ENCODE results near the gene CLEC4M.

DNA sequence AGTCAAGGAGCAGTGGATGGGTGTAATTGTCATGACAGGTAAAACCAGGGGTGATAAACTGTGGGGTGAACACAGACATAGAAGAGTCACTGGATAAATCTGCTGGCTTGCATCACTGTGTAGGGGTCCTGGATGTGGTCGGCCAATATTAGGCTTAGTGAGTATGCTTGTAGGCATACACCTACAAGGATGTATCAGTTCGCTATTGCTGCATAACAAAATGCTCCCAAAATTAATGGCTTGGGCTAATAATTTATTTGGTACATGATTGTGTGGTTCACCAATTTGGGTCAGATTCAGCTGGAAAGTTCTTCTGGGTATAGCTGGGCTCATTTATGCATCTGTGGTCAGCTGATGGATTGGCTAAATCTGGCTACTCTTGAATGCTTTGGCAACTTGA lies 55.8 kb downstream of the CLEC4M start:
- TF ChIP-seq, protein P1, sequence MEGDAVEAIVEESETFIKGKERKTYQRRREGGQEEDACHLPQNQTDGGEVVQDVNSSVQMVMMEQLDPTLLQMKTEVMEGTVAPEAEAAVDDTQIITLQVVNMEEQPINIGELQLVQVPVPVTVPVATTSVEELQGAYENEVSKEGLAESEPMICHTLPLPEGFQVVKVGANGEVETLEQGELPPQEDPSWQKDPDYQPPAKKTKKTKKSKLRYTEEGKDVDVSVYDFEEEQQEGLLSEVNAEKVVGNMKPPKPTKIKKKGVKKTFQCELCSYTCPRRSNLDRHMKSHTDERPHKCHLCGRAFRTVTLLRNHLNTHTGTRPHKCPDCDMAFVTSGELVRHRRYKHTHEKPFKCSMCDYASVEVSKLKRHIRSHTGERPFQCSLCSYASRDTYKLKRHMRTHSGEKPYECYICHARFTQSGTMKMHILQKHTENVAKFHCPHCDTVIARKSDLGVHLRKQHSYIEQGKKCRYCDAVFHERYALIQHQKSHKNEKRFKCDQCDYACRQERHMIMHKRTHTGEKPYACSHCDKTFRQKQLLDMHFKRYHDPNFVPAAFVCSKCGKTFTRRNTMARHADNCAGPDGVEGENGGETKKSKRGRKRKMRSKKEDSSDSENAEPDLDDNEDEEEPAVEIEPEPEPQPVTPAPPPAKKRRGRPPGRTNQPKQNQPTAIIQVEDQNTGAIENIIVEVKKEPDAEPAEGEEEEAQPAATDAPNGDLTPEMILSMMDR (IDR thresholded peaks at IDR 0.05; ENCODE audit: low read depth, low read length, poor library complexity, severe bottlenecking), result no peak
- TF ChIP-seq EZH2phosphoT487 (IDR thresholded peaks at IDR 0.05; ENCODE audit: borderline replicate concordance, low read length), result no peak

All from DOHH2 (cell line).